Cardiac muscle cell (in vitro differentiated cells and primary cell): ENCODE data around the gene KMO. TPM values are rescaled to one million over a fixed set of nuclear protein-coding genes. Genes with fewer than 3 reads are reported as not detected.

Source experiments
- DNase-seq, 2 donors: peaks; one replicate each; pipeline versions ENCODE4 v3.0.0 to v3.0.0-alpha.2; 2010 to 2017; ENCODE audit warnings: low read depth in 1 of 2, low spot score in 1 of 2
- H3K27ac ChIP-seq: fragments of 200-600 bp; sonication (generic); 2 replicates; pipeline ENCODE4 v1.5.1; 2016
- H3K27me3 ChIP-seq: fragments of 200-600 bp; sonication (generic); 2 replicates; pipeline ENCODE4 v1.6.0; 2016; ENCODE audit warnings: control low read depth
- H3K36me3 ChIP-seq: fragments of 200-600 bp; sonication (generic); 2 replicates; pipeline ENCODE4 v1.5.1; 2016; ENCODE audit warnings: control low read depth
- H3K4me1 ChIP-seq: fragments of 200-600 bp; sonication (generic); 2 replicates; pipeline ENCODE4 v1.8.1; 2017; ENCODE audit warnings: low read depth, mild to moderate bottlenecking, mixed run types
- H3K4me3 ChIP-seq: fragments of 200-600 bp; sonication (generic); 2 replicates; pipeline ENCODE4 v1.5.1; 2016; ENCODE audit warnings: mild to moderate bottlenecking
- H3K9me3 ChIP-seq: fragments of 200-600 bp; sonication (generic); 2 replicates; pipeline ENCODE4 v1.5.1; 2017; ENCODE audit warnings: low read depth, mild to moderate bottlenecking, control low read depth
- CTCF ChIP-seq: IDR thresholded peaks from 2 replicates; pipeline ENCODE4 v1.5.1; 2012; ENCODE audit warnings: low read depth, mild to moderate bottlenecking, low read length
- polyA plus RNA-seq: library from polyadenylated mRNA; unstranded; fragments of >200 nt; fragmentation: Nextera tagmentation; extraction: Ambion mirVana; gene quantifications from 2 replicates; pipeline ENCODE4 v1.2.1, GENCODE V29; 2016
- total RNA-seq: library from RNA; depleted of rRNA; stranded (reverse); fragments of >200 nt; gene quantifications from 2 replicates; pipeline ENCODE4 v1.2.3, GENCODE V29; 2016

KMO gene
- total and polyA plus RNA-seq, 2 experiments from 2014 or later = not detected

- Histone ChIP-seq H3K27me3 (no peaks in the 10 kb centered on the region), H3K4me1 (no peaks in the 10 kb centered on the region), H3K9me3 (no peaks in the 10 kb centered on the region), H3K27ac (no peak overlapping the region), H3K36me3 (peaks cover 44% of the 10 kb centered on the region), H3K4me3 (no peak overlapping the region)
- no peak for TF ChIP-seq CTCF
- no peak for DNase-seq
Observed at GRCh38 chr1:241495741-241496140, 36.4 kb upstream of the KMO start.

GRCh38 chr1:241499910-241500309 is 32.3 kb upstream of the KMO start:
- Histone ChIP-seq H3K36me3 (peaks cover 70% of the 10 kb centered on the region), H3K27me3 (no peaks in the 10 kb centered on the region), H3K9me3 (no peaks in the 10 kb centered on the region), H3K27ac (no peak overlapping the region), H3K4me1 (no peaks in the 10 kb centered on the region), H3K4me3 (no peak overlapping the region)
- peak; percentile 60 for TF ChIP-seq CTCF
- peak; percentile 28 to 58 for DNase-seq

- no peaks in the 10 kb centered on the region for H3K27me3 ChIP-seq
- no peak overlapping the region for H3K27ac ChIP-seq
- no peak for TF ChIP-seq CTCF
- H3K9me3 ChIP-seq = no peaks in the 10 kb centered on the region
- no peak overlapping the region for H3K4me3 ChIP-seq
- DNase-seq = no peak
- no peaks in the 10 kb centered on the region for H3K4me1 ChIP-seq
- peaks cover 78% of the 10 kb centered on the region for H3K36me3 ChIP-seq
Observed at GRCh38 chr1:241503444-241503843, 28.7 kb upstream of the KMO start.

- Histone ChIP-seq H3K9me3 (no peaks in the 10 kb centered on the region), H3K36me3 (peaks cover 79% of the 10 kb centered on the region), H3K27me3 (no peaks in the 10 kb centered on the region), H3K4me3 (no peak overlapping the region), H3K4me1 (no peaks in the 10 kb centered on the region), H3K27ac (no peak overlapping the region)
- no peak for TF ChIP-seq CTCF
- DNase-seq = peak in 1 of 2 donors; percentile 35
Observed at GRCh38 chr1:241507189-241507863, 24.9 kb upstream of the KMO start.

- no peak for TF ChIP-seq CTCF
- no peaks in the 10 kb centered on the region for H3K27me3 ChIP-seq
- no peak overlapping the region for H3K4me3 ChIP-seq
- DNase-seq = no peak
- peaks cover 9% of the 10 kb centered on the region for H3K4me1 ChIP-seq
- H3K36me3 ChIP-seq = peaks cover 47% of the 10 kb centered on the region
- no peak overlapping the region for H3K27ac ChIP-seq
- H3K9me3 ChIP-seq = no peaks in the 10 kb centered on the region
Observed at GRCh38 chr1:241513378-241513777, 18.8 kb upstream of the KMO start.
